ENCODE results near the gene CRKL. TPM values are rescaled to one million over a fixed set of nuclear protein-coding genes. Genes with fewer than 3 reads are reported as not detected.

Gene CRKL
- total and polyA plus RNA-seq, 4 donors: 12.0 to 45.5 (median 22.6) TPM

GRCh38 chr22:20948989-20949388 lies 31.8 kb downstream of the CRKL start:
- WGBS: 92% methylated on average over 5 of the region's 5 CpGs
- no peak for DNase-seq (ENCODE audit: low spot score)
- Histone ChIP-seq H3K27ac (ENCODE audit: low read depth in 1 of 2, low read length in 2 of 2) (no peak overlapping the region), H3K27me3 (ENCODE audit: control insufficient read depth in 4 of 4, insufficient read depth in 4 of 4, low read length in 3 of 4) (no peaks in the 10 kb centered on the region), H3K4me1 (ENCODE audit: control insufficient read depth in 4 of 4, insufficient read depth in 4 of 4, low read length in 3 of 4) (peaks cover 18 to 73% (median 54%) of the 10 kb centered on the region in 4 donors), H3K4me3 (ENCODE audit: low read depth in 1 of 3, low read length in 3 of 3) (no peak overlapping the region), H3K9ac (ENCODE audit: low read depth in 1 of 2, low read length in 2 of 2) (no peak overlapping the region), H3K36me3 (ENCODE audit: control insufficient read depth in 4 of 4, insufficient read depth in 3 of 4, low read depth in 1 of 4, low read length in 3 of 4) (peaks cover 0 to 13% (median 6%) of the 10 kb centered on the region in 4 donors), H3K9me3 (ENCODE audit: control insufficient read depth in 4 of 4, low read length in 3 of 4) (no peaks in the 10 kb centered on the region)
- TF ChIP-seq GABPA (IDR thresholded peaks at IDR 0.05 in 1 of 2, conservative IDR thresholded peaks at IDR 0.05 in 1 of 2): no peak
- no peak for TF ChIP-seq REST (IDR thresholded peaks at IDR 0.05)
- no peak for TF ChIP-seq HNF4G (IDR thresholded peaks at IDR 0.05)
- TF ChIP-seq ZBTB33 (IDR thresholded peaks at IDR 0.05): no peak
- TF ChIP-seq MAX (IDR thresholded peaks at IDR 0.05): no peak

GRCh38 chr22:20949698-20950183 lies 32.5 kb downstream of the CRKL start:
- Histone ChIP-seq H3K27me3 (ENCODE audit: control insufficient read depth in 4 of 4, insufficient read depth in 4 of 4, low read length in 3 of 4) (no peaks in the 10 kb centered on the region), H3K4me3 (ENCODE audit: low read depth in 1 of 3, low read length in 3 of 3) (no peak overlapping the region), H3K4me1 (ENCODE audit: control insufficient read depth in 4 of 4, insufficient read depth in 4 of 4, low read length in 3 of 4) (peaks cover 24 to 79% (median 59%) of the 10 kb centered on the region in 4 donors), H3K9ac (ENCODE audit: low read depth in 1 of 2, low read length in 2 of 2) (no peak overlapping the region), H3K9me3 (ENCODE audit: control insufficient read depth in 4 of 4, low read length in 3 of 4) (no peaks in the 10 kb centered on the region), H3K36me3 (ENCODE audit: control insufficient read depth in 4 of 4, insufficient read depth in 3 of 4, low read depth in 1 of 4, low read length in 3 of 4) (peaks cover 0 to 13% (median 6%) of the 10 kb centered on the region in 4 donors), H3K27ac (ENCODE audit: low read depth in 1 of 2, low read length in 2 of 2) (no peak overlapping the region)
- no peak for TF ChIP-seq REST (IDR thresholded peaks at IDR 0.05)
- TF ChIP-seq CTCF (IDR thresholded peaks at IDR 0.05; ENCODE audit: low read depth, low read length, missing input control): no peak
- TF ChIP-seq FOXA1 (IDR thresholded peaks at IDR 0.05): no peak
- no peak for TF ChIP-seq EGR1 (IDR thresholded peaks at IDR 0.05; ENCODE audit: low read depth in 2 of 2)
- no peak for TF ChIP-seq GABPA (IDR thresholded peaks at IDR 0.05 in 1 of 2, conservative IDR thresholded peaks at IDR 0.05 in 1 of 2)
- WGBS: 84% methylated on average over 13 of the region's 13 CpGs
- DNase-seq (ENCODE audit: low spot score): no peak

Measured in liver (tissue), 9 donors.